K562 (cell line): Measurements from ENCODE around the gene HMOX2. TPM values are rescaled to one million over a fixed set of nuclear protein-coding genes. Genes with fewer than 3 reads are reported as not detected.

Experiments
- CCAR2 ChIP-seq: fragments of 200-400 bp; formaldehyde crosslinking; IDR thresholded peaks from 2 replicates; pipeline ENCODE4 v1.6.1; 2017; ENCODE audit warnings: mild to moderate bottlenecking, low read depth, low read length
- CEBPG ChIP-seq, 3 experiments: fragments of 200-800 bp in 1 of 3; sonication (Bioruptor generic) in 1 of 3; sonication (generic) in 1 of 3; formaldehyde crosslinking in 1 of 3; IDR thresholded peaks in 2 of 3; conservative IDR thresholded peaks in 1 of 3; 2 replicates each; pipeline versions ENCODE4 v1.6.1 to v1.8.0; 2016 to 2022; ENCODE audit warnings: missing compliant biosample characterization in 2 of 3, missing genetic modification characterization in 2 of 3, mild to moderate bottlenecking in 1 of 3, missing genetic modification reagents in 1 of 3
- CREB1 ChIP-seq, 2 experiments: sonication (generic) in 1 of 2; formaldehyde crosslinking in 1 of 2; IDR thresholded peaks; 2 replicates each; pipeline versions ENCODE4 v1.6.1 to v1.8.0; 2012 to 2022; ENCODE audit warnings: inconsistent platforms in 1 of 2, mild to moderate bottlenecking in 1 of 2, missing genetic modification reagents in 1 of 2, moderate library complexity in 1 of 2
- ELF2 ChIP-seq: fragments of 250-450 bp; sonication (Bioruptor Pico); IDR thresholded peaks from 2 replicates; pipeline ENCODE4 v1.5.0; 2021; ENCODE audit warnings: mild to moderate bottlenecking
- ERF ChIP-seq: fragments of 450-650 bp; formaldehyde crosslinking; IDR thresholded peaks from 2 replicates; pipeline ENCODE4 v1.4.0; 2020; ENCODE audit warnings: mild to moderate bottlenecking, mixed read lengths
- EZH2 ChIP-seq: IDR thresholded peaks from 2 replicates; pipeline ENCODE4 v1.6.1; 2012; ENCODE audit warnings: low read depth, mild to moderate bottlenecking, inconsistent platforms, low read length, borderline replicate concordance
- GTF2E2 ChIP-seq: fragments of 200-800 bp; sonication (Bioruptor generic); IDR thresholded peaks from 2 replicates; pipeline ENCODE4 v1.6.1; 2016; ENCODE audit warnings: missing genetic modification characterization, missing compliant biosample characterization
- HMGXB4 ChIP-seq: sonication (generic); formaldehyde crosslinking; IDR thresholded peaks from 2 replicates; pipeline ENCODE4 v1.8.1; 2023; ENCODE audit warnings: mild to moderate bottlenecking, missing genetic modification reagents
- IFI16 ChIP-seq: fragments of 250-450 bp; sonication (Bioruptor Pico); IDR thresholded peaks from 2 replicates; pipeline ENCODE4 v2.1.2; 2022; ENCODE audit warnings: mild to moderate bottlenecking, inconsistent platforms
- MCM2 ChIP-seq: fragments of 450-650 bp; IDR thresholded peaks from 2 replicates; pipeline ENCODE4 v1.6.1; 2017; ENCODE audit warnings: low read depth, mild to moderate bottlenecking
- PHF8 ChIP-seq: fragments of 200-600 bp; sonication (generic); IDR thresholded peaks from 2 replicates; pipeline ENCODE4 v1.6.1; 2012; ENCODE audit warnings: mixed run types, mild to moderate bottlenecking, inconsistent platforms, low read length, moderate library complexity, borderline replicate concordance
- RB1 ChIP-seq: fragments of 450-650 bp; IDR thresholded peaks from 2 replicates; pipeline ENCODE4 v1.6.1; 2017; ENCODE audit warnings: low read depth, mild to moderate bottlenecking
- RBM14 ChIP-seq: fragments of 200-400 bp; formaldehyde crosslinking; IDR thresholded peaks from 2 replicates; pipeline ENCODE4 v1.6.1; 2018; ENCODE audit warnings: low read depth, mild to moderate bottlenecking, low read length, moderate library complexity, borderline replicate concordance; ENCODE audit not compliant: insufficient read depth
- SP2 ChIP-seq: IDR thresholded peaks from 2 replicates; pipeline ENCODE4 v1.6.1; 2011; ENCODE audit warnings: mild to moderate bottlenecking, low read depth, low read length, moderate library complexity; ENCODE audit not compliant: poor library complexity, severe bottlenecking; ENCODE audit errors: extremely low read depth
- SPI1 ChIP-seq: IDR thresholded peaks from 2 replicates; pipeline ENCODE4 v1.6.1; 2011; ENCODE audit warnings: low read depth, low read length, control low read depth, borderline replicate concordance
- SREBF1 ChIP-seq: fragments of 150-350 bp; IDR thresholded peaks from 2 replicates; pipeline ENCODE4 v1.6.1; 2014; ENCODE audit warnings: antibody characterized with exemption, low read depth, low read length, borderline replicate concordance
- UBTF ChIP-seq, 2 experiments: IDR thresholded peaks; 2 replicates each; pipeline ENCODE4 v1.6.1; 2012; ENCODE audit warnings: improper control_type of control experiment in 2 of 2, low read depth in 2 of 2, low read length in 2 of 2, borderline replicate concordance in 1 of 2
- XRCC3 ChIP-seq: fragments of 450-650 bp; IDR thresholded peaks from 2 replicates; pipeline ENCODE4 v1.6.1; 2017; ENCODE audit warnings: mild to moderate bottlenecking, moderate library complexity
- ZFPM2 ChIP-seq: fragments of 250-450 bp; sonication (Bioruptor Pico); IDR thresholded peaks from 2 replicates; pipeline ENCODE4 v1.5.1; 2022; ENCODE audit warnings: mild to moderate bottlenecking
- polyA plus RNA-seq, 8 experiments: library from polyadenylated mRNA; depleted of rRNA in 4 of 8; stranded (reverse) in 5 of 8; unstranded in 3 of 8; fragments of >200 nt; fragmentation: Nextera tagmentation in 2 of 8; fragmentation: Illumina TruSeq in 1 of 8; extraction: Ambion mirVana in 2 of 8; extraction: Trizol in 1 of 8; gene quantifications; 2 replicates each; pipeline versions ENCODE4 v1.2.1 to v1.2.3, GENCODE V29; 2011 to 2014; ENCODE audit warnings: inconsistent platforms in 1 of 8, missing spikeins in 1 of 8
- total RNA-seq, 7 experiments: library from RNA; depleted of rRNA in 6 of 7; stranded (reverse); fragments of >200 nt in 6 of 7; fragmentation: Illumina TruSeq in 2 of 7; extraction: Trizol in 2 of 7; gene quantifications; 2 replicates each; pipeline versions ENCODE4 v1.2.1 to v1.2.3, GENCODE V29; 2011 to 2021; ENCODE audit warnings: low replicate concordance in 1 of 7
- TF ChIP-seq, protein P1 (sequence below): fragments of 250-450 bp; sonication (Bioruptor Pico); IDR thresholded peaks from 2 replicates; pipeline ENCODE4 v1.5.0; 2020; ENCODE audit warnings: mild to moderate bottlenecking

HMOX2 gene
- total and polyA plus RNA-seq, 9 of the 15 experiments (the other 6 are each of a cell fraction or from before 2014, with no cell fraction given) = 26.8 to 87.4 (median 57.4) TPM

DNA sequence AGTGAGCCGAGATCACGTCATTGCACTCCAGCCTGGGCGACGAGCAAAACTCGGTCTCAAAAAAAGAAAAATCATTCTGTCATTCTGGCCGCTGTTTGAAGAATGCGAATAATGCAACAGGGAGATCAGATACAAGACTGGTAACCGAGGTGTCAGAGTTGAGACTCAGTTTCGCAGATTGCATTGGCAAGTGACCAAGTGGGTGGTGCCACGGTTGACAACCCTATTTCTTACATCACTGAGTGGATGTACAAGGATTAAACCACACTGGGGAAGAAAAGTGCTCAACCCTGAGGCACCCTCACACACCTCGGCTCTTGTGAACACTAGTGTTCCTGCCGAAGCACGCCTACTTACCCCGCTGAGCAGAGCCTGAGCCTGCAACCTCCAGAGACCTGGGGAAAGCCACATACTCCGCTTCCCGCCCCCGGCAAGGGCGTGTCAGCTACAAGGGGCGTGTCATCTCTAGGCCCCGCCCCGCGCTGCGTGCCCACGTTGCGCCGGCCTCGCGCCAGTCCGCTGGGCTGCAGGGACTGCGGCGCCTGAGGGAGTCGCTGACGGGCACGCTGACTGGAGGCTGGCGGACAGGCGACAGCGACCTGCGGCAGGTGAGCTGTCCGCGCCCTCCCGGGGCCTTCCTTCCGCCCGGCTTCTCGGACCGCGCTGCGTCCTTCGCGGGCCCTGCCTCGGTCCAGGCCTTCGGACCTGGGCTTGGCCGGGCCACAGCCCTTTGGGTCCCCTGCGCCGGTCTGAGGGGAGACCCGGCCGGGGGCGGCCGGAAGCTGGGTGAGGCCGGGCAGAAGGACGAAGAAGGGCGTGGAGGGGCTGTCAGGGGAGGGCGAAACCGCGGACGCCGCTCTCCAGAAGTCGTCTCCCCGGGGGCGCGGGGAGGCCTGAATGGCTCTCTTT is at the start of gene HMOX2 (continued):
- TF ChIP-seq GTF2E2 (no peak), CREB1 (IDR thresholded peaks at IDR 0.05) (peak; percentile 80), CREB1 (CRISPR knock-in tag; IDR thresholded peaks at IDR 0.05) (peak; percentile 92), UBTF (IDR thresholded peaks at IDR 0.05; ENCODE audit: borderline replicate concordance in 1 of 2, low read depth in 2 of 2, low read length in 2 of 2) (peak; percentile 87 to 88; a peak in 3 of 4 replicates), ELF2 (CRISPR knock-in tag) (no peak), MCM2 (no peak), ZFPM2 (CRISPR knock-in tag) (0 out of 2 replicates have a peak, but pooled peaks have one; percentile 79), SPI1 (no peak), SREBF1 (peak; percentile 32; the same call in 1 of the 2 replicates), EZH2 (no peak), IFI16 (no peak), RB1 (peak; percentile 86), HMGXB4 (peak; percentile 84; the same call in 1 of the 2 replicates), RBM14 (no peak), ERF (0 out of 2 replicates have a peak, but pooled peaks have one; percentile 82), CCAR2 (no peak), PHF8 (peak; percentile 87; the same call in 1 of the 2 replicates), CEBPG (CRISPR knock-in tag; IDR thresholded peaks at IDR 0.05) (no peak; the same call in 1 of the 2 replicates), CEBPG (tag; conservative IDR thresholded peaks at IDR 0.05 in 1 of 2, IDR thresholded peaks at IDR 0.05 in 1 of 2) (no peak), XRCC3 (no peak), SP2 (no peak)
- TF ChIP-seq, protein P1, sequence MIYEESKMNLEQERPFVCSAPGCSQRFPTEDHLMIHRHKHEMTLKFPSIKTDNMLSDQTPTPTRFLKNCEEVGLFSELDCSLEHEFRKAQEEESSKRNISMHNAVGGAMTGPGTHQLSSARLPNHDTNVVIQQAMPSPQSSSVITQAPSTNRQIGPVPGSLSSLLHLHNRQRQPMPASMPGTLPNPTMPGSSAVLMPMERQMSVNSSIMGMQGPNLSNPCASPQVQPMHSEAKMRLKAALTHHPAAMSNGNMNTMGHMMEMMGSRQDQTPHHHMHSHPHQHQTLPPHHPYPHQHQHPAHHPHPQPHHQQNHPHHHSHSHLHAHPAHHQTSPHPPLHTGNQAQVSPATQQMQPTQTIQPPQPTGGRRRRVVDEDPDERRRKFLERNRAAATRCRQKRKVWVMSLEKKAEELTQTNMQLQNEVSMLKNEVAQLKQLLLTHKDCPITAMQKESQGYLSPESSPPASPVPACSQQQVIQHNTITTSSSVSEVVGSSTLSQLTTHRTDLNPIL = no peak
